Adipocyte (in vitro differentiated cells): ENCODE data around the gene SLC6A1.

Experiments
- DNase-seq: peaks from one replicate; pipeline ENCODE4 v3.0.0-alpha.2; 2015; ENCODE audit warnings: low read depth
- H3K27me3 ChIP-seq: replicated peaks from 2 replicates; pipeline ENCODE4 v1.7.0; 2013; ENCODE audit warnings: mild to moderate bottlenecking, low read length, moderate library complexity; ENCODE audit not compliant: control insufficient read depth, insufficient read depth
- H3K36me3 ChIP-seq: 2 replicates; pipeline ENCODE4 v1.7.0; 2013; ENCODE audit warnings: low read length, mild to moderate bottlenecking, moderate library complexity; ENCODE audit not compliant: control insufficient read depth, insufficient read depth, severe bottlenecking
- H3K4me1 ChIP-seq: 2 replicates; pipeline ENCODE4 v1.7.0; 2013; ENCODE audit warnings: mild to moderate bottlenecking, low read length, moderate library complexity; ENCODE audit not compliant: control insufficient read depth, insufficient read depth
- H3K4me3 ChIP-seq: 2 replicates; pipeline ENCODE4 v1.7.0; 2013; ENCODE audit warnings: mild to moderate bottlenecking, low read length, moderate library complexity
- H3K9ac ChIP-seq: 2 replicates; pipeline ENCODE4 v1.7.0; 2013; ENCODE audit warnings: mild to moderate bottlenecking, low read length, moderate library complexity
- H3K9me3 ChIP-seq: 2 replicates; pipeline ENCODE4 v1.7.0; 2013; ENCODE audit warnings: mild to moderate bottlenecking, low read length, moderate library complexity; ENCODE audit not compliant: control insufficient read depth

Gene SLC6A1

DNA sequence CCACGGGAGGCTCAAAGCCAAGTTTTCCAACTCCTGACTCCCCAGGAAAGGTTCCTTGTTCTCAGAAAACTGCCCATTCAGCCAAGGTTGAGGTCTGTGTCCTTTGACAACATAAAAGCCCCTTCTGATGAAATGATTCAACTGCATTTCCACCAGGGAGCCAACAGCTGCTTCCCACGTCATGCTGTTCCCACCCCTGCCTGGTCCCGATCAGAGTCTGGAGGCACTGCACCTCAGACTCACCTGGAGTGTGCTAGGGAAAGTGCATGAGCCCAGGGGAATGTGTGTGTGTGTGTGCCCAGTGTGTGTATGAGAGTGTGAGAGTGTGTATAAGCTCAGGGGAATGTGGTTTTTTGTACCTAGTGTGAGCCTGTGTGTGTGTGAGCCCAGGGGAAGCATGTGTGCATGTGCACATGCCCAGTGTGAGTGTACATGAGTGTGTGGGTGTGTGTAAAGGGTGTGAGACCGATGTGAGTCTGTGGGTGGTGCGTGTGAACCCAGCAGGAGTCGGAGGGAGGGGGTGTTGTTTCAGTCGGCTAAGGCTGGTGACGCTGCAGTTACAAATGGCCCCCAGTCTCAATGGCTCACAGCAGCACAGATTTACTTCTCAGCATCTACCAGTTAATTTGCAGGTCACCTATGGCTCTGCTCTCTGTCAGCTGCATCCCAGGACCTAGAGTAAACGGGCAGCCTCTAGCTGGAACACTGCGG lies 20.3 kb upstream of the SLC6A1 start:
- Histone ChIP-seq H3K9me3 (no peaks in the 10 kb centered on the region), H3K36me3 (no peaks in the 10 kb centered on the region), H3K4me1 (no peaks in the 10 kb centered on the region), H3K4me3 (no peak overlapping the region), H3K9ac (no peak overlapping the region), H3K27me3 (peaks cover 75% of the 10 kb centered on the region)
- no peak for DNase-seq

DNA sequence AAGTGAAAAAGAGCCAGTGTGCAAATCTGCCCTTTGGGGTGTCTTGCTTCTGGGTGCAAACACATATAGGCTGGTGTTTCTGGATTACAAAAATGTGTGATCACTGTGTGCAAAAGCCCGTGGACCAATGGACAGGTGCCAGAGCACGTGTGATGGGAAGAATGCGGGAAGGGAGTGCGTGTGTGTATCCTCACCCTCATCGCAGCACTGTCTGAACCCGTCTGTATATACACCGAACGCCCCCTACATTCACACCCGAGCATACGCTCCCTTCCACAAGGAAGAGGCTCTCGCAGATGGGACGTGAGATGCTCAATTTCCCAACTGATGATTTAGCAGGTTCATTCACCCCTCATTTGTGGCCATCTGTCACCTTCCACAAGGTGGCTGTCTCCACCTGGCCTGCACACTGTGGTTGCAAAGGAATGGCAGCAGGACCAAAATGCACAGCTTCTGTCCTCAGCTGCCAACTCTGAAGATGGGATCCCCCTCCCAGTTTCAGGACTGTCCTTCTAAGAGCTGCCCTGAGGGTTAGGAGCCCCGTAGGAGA lies 19.4 kb upstream of the SLC6A1 start:
- Histone ChIP-seq H3K36me3 (no peaks in the 10 kb centered on the region), H3K9me3 (no peaks in the 10 kb centered on the region), H3K4me3 (no peak overlapping the region), H3K9ac (no peak overlapping the region), H3K27me3 (peaks cover 66% of the 10 kb centered on the region), H3K4me1 (peaks cover 5% of the 10 kb centered on the region)
- no peak for DNase-seq

DNA sequence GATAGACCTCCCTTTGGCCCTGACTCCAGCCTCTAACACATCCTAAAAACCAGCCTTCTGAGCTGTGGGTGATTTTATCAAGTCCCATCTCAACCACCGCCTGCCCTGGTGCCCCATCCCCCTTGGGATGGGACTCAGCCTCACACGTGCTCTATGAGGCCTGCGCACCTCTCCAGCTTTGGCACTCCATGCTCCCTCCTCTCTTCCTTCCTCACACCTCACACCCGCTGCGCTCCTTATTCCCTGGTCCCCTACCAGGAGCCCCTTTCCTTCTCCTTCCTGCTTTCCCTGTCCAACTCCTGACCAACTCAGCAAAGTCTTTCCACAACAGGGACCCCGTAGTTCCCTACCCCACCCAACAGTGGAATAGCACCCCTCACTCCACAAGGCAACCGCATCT lies 18.4 kb upstream of the SLC6A1 start:
- no peaks in the 10 kb centered on the region for H3K36me3 ChIP-seq
- H3K4me3 ChIP-seq: no peak overlapping the region
- no peaks in the 10 kb centered on the region for H3K9me3 ChIP-seq
- peaks cover 8% of the 10 kb centered on the region for H3K4me1 ChIP-seq
- no peak for DNase-seq
- H3K27me3 ChIP-seq: peaks cover 56% of the 10 kb centered on the region
- no peak overlapping the region for H3K9ac ChIP-seq

DNA sequence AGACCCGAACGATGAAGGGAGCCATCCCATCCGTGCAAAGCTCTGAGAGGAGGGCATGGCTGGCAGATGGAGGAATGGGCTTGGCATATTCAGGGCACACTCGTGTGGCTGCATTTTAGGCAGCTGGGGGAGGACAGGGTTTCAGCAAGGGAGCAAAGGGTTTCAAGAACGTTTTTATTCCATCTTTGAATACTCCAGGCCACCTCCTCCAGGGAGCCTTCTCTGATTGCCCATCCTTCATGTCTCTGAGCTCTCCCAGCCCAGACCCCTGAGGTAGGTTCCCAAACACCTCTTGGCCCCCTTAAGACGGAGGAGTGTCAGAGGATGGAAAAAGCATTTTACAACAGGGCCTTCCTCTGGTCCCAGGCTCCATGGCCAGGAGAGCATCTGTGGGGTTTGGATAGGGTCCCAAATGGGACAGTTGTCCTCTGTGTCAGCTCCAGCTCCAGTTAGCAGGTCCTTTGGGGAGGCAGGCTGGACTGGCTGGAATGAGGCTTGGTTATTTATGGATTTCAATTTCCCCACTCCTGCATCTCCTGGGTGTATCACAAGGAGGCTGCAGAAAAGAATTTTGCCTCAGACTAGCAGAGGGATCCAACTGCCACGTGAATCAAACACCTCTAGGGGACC lies 17.7 kb upstream of the SLC6A1 start:
- no peaks in the 10 kb centered on the region for H3K36me3 ChIP-seq
- H3K9me3 ChIP-seq: no peaks in the 10 kb centered on the region
- H3K4me1 ChIP-seq: peaks cover 8% of the 10 kb centered on the region
- H3K9ac ChIP-seq: no peak overlapping the region
- peaks cover 49% of the 10 kb centered on the region for H3K27me3 ChIP-seq
- no peak for DNase-seq
- H3K4me3 ChIP-seq: no peak overlapping the region

DNA sequence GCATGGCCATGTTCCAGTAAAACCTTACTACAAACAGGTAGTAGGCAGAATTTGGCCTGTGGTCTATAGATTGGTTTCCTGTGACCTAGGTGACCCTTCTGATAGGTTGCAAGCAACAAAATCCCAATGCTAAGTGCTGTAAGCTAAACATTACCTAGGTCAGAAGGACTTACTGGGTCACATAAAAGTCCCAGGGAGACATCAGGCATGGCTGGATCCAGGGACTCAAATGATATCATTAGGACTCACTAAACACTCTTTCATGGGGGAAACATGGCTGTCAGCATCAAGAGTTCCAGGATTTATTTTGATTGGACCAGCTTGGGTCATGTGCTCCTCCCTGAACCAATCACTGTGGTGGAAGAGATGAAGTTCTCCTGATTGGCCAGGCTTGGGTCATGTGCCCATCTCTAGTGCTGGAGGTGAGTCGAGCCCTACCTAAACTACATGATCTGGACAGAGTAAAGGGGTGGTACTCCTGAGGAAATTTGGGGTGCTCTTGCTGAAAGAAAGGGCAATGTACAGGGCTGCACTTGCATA lies 16.8 kb upstream of the SLC6A1 start:
- no peak overlapping the region for H3K9ac ChIP-seq
- H3K4me1 ChIP-seq: peaks cover 8% of the 10 kb centered on the region
- H3K4me3 ChIP-seq: no peak overlapping the region
- no peak for DNase-seq
- H3K27me3 ChIP-seq: peaks cover 45% of the 10 kb centered on the region
- H3K36me3 ChIP-seq: no peaks in the 10 kb centered on the region
- H3K9me3 ChIP-seq: peaks cover 3% of the 10 kb centered on the region

DNA sequence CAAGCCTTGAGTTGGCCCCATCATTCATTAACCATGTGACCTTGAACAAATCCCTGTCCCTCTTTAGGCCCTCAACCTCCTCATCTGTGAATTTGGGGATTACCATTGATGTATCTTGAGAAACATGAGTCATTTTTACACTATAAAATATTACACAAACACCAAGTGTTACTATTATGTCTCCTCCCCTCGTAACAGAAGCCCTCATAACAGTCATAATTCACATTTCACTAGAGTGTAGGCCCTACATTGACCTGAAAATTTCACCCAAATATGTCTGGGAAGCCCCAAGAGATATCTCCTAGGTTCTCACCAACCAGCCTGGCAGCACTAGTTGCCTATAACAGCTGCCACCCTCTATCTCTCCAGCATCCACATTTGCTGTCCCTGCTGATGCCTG lies 15.8 kb upstream of the SLC6A1 start:
- DNase-seq: no peak
- H3K9me3 ChIP-seq: peaks cover 6% of the 10 kb centered on the region
- H3K36me3 ChIP-seq: no peaks in the 10 kb centered on the region
- H3K4me1 ChIP-seq: peaks cover 8% of the 10 kb centered on the region
- no peak overlapping the region for H3K4me3 ChIP-seq
- peaks cover 45% of the 10 kb centered on the region for H3K27me3 ChIP-seq
- H3K9ac ChIP-seq: no peak overlapping the region

DNA sequence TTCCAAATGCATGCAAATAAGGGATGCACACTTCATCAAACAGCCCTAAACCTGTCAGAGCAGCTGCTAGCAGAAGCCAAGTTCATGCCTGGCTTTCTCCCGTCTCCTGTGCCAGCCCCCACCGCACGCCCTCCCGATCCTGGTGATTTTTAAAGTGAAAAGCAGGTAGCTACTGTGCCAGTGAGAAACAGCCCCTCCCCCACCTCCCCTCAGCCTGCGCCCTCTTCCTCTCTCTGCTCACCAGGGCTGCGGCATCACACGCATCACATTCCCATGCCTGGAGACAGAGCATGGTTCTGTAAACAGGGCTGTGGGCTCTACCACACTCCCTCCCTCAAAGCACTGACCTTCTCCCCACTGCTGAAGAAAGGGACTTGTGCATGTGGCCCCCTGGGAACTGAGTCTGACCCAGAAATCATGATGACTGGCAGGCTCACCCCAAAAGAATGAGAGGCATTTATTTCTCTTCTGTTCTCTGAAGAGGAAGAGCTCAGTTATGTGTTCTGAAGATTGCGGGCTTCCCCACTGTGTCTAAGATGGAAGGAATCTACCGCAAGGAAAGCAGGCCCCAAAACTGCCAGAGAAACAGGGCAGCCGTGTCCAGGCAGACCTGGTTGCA lies 14.5 kb upstream of the SLC6A1 start:
- Histone ChIP-seq H3K36me3 (no peaks in the 10 kb centered on the region), H3K9ac (no peak overlapping the region), H3K9me3 (peaks cover 6% of the 10 kb centered on the region), H3K4me1 (peaks cover 19% of the 10 kb centered on the region), H3K4me3 (no peak overlapping the region), H3K27me3 (peaks cover 34% of the 10 kb centered on the region)
- DNase-seq: peak; percentile 30

DNA sequence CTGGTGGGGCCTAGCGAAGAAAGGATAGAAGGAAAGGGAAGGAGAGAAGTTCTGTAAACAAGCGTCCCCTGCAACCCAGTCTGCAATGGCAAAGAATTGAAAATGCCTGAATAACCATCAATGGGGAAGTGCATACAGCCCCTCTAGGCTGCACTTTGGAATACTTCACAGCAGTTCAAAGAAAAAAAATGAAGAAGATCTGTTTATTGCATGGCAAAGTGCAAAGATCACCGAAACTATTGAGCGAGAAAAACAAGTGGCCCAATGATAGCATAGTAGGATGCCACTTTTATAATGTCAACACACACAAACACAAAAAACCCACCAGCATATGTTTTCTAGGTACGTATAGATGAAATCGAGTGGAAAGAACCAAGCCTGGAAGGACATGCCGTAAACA lies 13.6 kb upstream of the SLC6A1 start:
- Histone ChIP-seq H3K9ac (no peak overlapping the region), H3K9me3 (peaks cover 6% of the 10 kb centered on the region), H3K36me3 (no peaks in the 10 kb centered on the region), H3K4me3 (no peak overlapping the region), H3K27me3 (peaks cover 25% of the 10 kb centered on the region), H3K4me1 (peaks cover 22% of the 10 kb centered on the region)
- DNase-seq: no peak

DNA sequence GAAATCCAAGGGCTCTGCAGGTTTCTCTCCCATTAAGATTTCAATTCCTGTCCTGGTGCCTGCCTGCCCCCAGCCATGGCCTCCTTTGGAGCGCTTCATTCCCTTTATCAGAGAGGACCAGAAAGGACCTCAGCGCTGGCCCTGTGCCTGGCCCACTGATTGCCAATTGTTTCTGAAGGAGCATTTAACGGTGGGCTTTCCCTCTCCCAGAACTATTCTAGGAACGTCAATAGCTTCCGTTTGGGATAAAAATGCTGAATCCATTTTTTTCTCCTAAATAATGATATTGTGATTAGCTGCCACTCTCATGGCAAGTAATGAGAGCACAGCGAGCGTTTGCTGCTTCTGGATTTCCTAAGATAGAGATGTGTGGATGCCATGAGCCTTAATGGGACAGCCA lies 12.2 kb upstream of the SLC6A1 start:
- Histone ChIP-seq H3K9ac (no peak overlapping the region), H3K4me1 (peaks cover 22% of the 10 kb centered on the region), H3K27me3 (peaks cover 21% of the 10 kb centered on the region), H3K9me3 (peaks cover 6% of the 10 kb centered on the region), H3K36me3 (no peaks in the 10 kb centered on the region), H3K4me3 (no peak overlapping the region)
- no peak for DNase-seq

DNA sequence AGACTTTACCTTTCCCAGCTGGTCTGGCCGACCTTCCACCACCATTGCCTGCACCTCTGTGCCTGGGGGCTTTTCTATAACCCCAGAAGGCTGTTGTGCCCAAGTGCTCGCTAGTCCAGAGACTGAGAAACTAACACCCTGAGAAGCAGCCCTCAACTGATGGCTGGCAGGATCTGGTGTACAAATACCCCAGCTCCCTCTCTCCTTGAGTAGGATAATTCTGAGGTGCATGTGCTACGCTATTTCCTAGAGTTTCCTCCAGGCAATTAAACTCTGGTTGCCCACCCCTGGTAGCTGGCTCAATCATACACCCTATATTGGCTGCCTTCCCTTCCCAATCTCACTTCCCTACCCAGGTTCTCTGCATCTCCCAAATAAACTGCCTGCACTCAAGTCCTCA lies 11.5 kb upstream of the SLC6A1 start:
- Histone ChIP-seq H3K36me3 (no peaks in the 10 kb centered on the region), H3K9me3 (peaks cover 6% of the 10 kb centered on the region), H3K9ac (no peak overlapping the region), H3K4me3 (no peak overlapping the region), H3K27me3 (peaks cover 29% of the 10 kb centered on the region), H3K4me1 (peaks cover 22% of the 10 kb centered on the region)
- no peak for DNase-seq

DNA sequence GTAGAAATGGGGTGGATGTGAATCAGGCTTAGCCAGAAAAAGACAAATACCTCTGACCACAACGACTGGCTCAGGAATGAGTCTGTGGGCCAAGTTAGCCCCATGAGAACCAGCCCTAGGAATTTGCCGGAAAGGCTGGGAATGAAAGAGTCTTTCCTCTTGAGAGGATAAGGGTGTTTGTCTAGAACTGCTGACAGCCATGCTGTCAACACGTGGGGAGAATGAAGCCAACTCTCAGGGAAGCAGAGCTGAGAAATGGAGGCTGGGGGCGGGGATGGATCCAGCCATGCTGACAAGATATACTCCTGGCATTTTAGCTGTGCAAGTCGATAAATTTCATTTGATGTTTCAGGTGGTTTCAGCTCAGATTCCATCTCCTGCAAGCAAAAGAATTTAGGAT lies 10.6 kb upstream of the SLC6A1 start:
- H3K4me3 ChIP-seq: no peak overlapping the region
- DNase-seq: no peak
- H3K9ac ChIP-seq: no peak overlapping the region
- no peaks in the 10 kb centered on the region for H3K36me3 ChIP-seq
- H3K27me3 ChIP-seq: peaks cover 34% of the 10 kb centered on the region
- H3K4me1 ChIP-seq: peaks cover 22% of the 10 kb centered on the region
- peaks cover 6% of the 10 kb centered on the region for H3K9me3 ChIP-seq
